ENCODE results near the gene PLEKHM3. TPM values are rescaled to one million over a fixed set of nuclear protein-coding genes. Genes with fewer than 3 reads are reported as not detected.

Gene PLEKHM3
- total RNA-seq, 1 donor from 2014 or later, result 6.8 TPM

GRCh38 chr2:207884127-207884526 is 141.2 kb downstream of the PLEKHM3 start:
- Mint-ChIP-seq H3K4me3 (no peak overlapping the region), H3K27ac (ENCODE audit: unreplicated experiment) (no peak overlapping the region), H3K36me3 (ENCODE audit: low read depth) (no peaks in the 10 kb centered on the region), H3K9me3 (no peaks in the 10 kb centered on the region), H3K4me1 (peaks cover 12% of the 10 kb centered on the region), H3K27me3 (ENCODE audit: low read depth) (no peaks in the 10 kb centered on the region)
- TF ChIP-seq CTCF (conservative IDR thresholded peaks at IDR 0.05), result no peak
- DNase-seq (ENCODE audit: low read depth, low spot score), result no peak

GRCh38 chr2:207883002-207883780 is 142.1 kb downstream of the PLEKHM3 start:
- no peak for TF ChIP-seq CTCF (conservative IDR thresholded peaks at IDR 0.05)
- Mint-ChIP-seq H3K4me1 (peaks cover 12% of the 10 kb centered on the region), H3K9me3 (no peaks in the 10 kb centered on the region), H3K27me3 (ENCODE audit: low read depth) (no peaks in the 10 kb centered on the region), H3K36me3 (ENCODE audit: low read depth) (no peaks in the 10 kb centered on the region), H3K27ac (ENCODE audit: unreplicated experiment) (no peak overlapping the region), H3K4me3 (no peak overlapping the region)
- DNase-seq (ENCODE audit: low read depth, low spot score), result no peak

- no peak for DNase-seq (ENCODE audit: low read depth, low spot score)
- no peak for TF ChIP-seq CTCF (conservative IDR thresholded peaks at IDR 0.05)
- Mint-ChIP-seq H3K27ac (ENCODE audit: unreplicated experiment) (no peak overlapping the region), H3K4me3 (no peak overlapping the region), H3K36me3 (ENCODE audit: low read depth) (no peaks in the 10 kb centered on the region), H3K27me3 (ENCODE audit: low read depth) (no peaks in the 10 kb centered on the region), H3K4me1 (no peaks in the 10 kb centered on the region), H3K9me3 (no peaks in the 10 kb centered on the region)
These were observed 143.4 kb downstream of the PLEKHM3 start for GRCh38 chr2:207881902-207882301.

- Mint-ChIP-seq H3K27me3 (ENCODE audit: low read depth) (no peaks in the 10 kb centered on the region), H3K4me1 (no peaks in the 10 kb centered on the region), H3K27ac (ENCODE audit: unreplicated experiment) (no peak overlapping the region), H3K36me3 (ENCODE audit: low read depth) (no peaks in the 10 kb centered on the region), H3K4me3 (no peak overlapping the region), H3K9me3 (no peaks in the 10 kb centered on the region)
- no peak for DNase-seq (ENCODE audit: low read depth, low spot score)
- TF ChIP-seq CTCF (conservative IDR thresholded peaks at IDR 0.05), result no peak
These were observed 145.8 kb downstream of the PLEKHM3 start for GRCh38 chr2:207879536-207879935.

- DNase-seq (ENCODE audit: low read depth, low spot score), result no peak
- TF ChIP-seq CTCF (conservative IDR thresholded peaks at IDR 0.05), result no peak
- Mint-ChIP-seq H3K9me3 (no peaks in the 10 kb centered on the region), H3K27me3 (ENCODE audit: low read depth) (no peaks in the 10 kb centered on the region), H3K4me3 (no peak overlapping the region), H3K4me1 (no peaks in the 10 kb centered on the region), H3K36me3 (ENCODE audit: low read depth) (no peaks in the 10 kb centered on the region), H3K27ac (ENCODE audit: unreplicated experiment) (no peak overlapping the region)
These were observed 148.3 kb downstream of the PLEKHM3 start for GRCh38 chr2:207876842-207877535.

Measured in neural crest cell (in vitro differentiated cells).